Coronary artery (tissue), 2 donors: Measurements from ENCODE around the gene SURF2.

Source experiments
- DNase-seq: peaks from one replicate; pipeline ENCODE4 v3.0.0-alpha.2; 2017; ENCODE audit warnings: low spot score
- H3K27ac ChIP-seq, 2 donors: fragments of 200-600 bp; sonication (generic); one replicate each; pipeline ENCODE4 v1.5.1; 2016 to 2019
- H3K4me3 ChIP-seq: fragments of 200-600 bp; sonication (generic); 2 replicates; pipeline ENCODE4 v1.5.1; 2016; ENCODE audit warnings: mild to moderate bottlenecking, moderate library complexity
- CTCF ChIP-seq: fragments of 200-600 bp; sonication (generic); IDR thresholded peaks from one replicate; pipeline ENCODE4 v1.5.1; 2019; ENCODE audit warnings: antibody characterized with exemption

Gene SURF2

GRCh38 chr9:133393399-133393798, 37.0 kb downstream of the SURF2 start:
- TF ChIP-seq CTCF: no peak
- no peak for DNase-seq
- Histone ChIP-seq H3K4me3 (no peak overlapping the region), H3K27ac (no peak overlapping the region)

GRCh38 chr9:133394687-133395271, 38.4 kb downstream of the SURF2 start:
- TF ChIP-seq CTCF: no peak
- H3K4me3 ChIP-seq: no peak overlapping the region
- no peak overlapping the region for H3K27ac ChIP-seq
- no peak for DNase-seq

GRCh38 chr9:133396952-133397351, 40.6 kb downstream of the SURF2 start:
- no peak for DNase-seq
- TF ChIP-seq CTCF: no peak
- H3K27ac ChIP-seq: no peak overlapping the region
- H3K4me3 ChIP-seq: no peak overlapping the region

GRCh38 chr9:133397370-133397769, 41.0 kb downstream of the SURF2 start:
- no peak for TF ChIP-seq CTCF
- Histone ChIP-seq H3K27ac (no peak overlapping the region), H3K4me3 (no peak overlapping the region)
- no peak for DNase-seq

- no peak for TF ChIP-seq CTCF
- no peak overlapping the region for H3K27ac ChIP-seq
- H3K4me3 ChIP-seq: no peak overlapping the region
- DNase-seq: no peak
Observed at GRCh38 chr9:133397895-133398294, 41.5 kb downstream of the SURF2 start.

GRCh38 chr9:133400292-133400691, 43.9 kb downstream of the SURF2 start:
- no peak for TF ChIP-seq CTCF
- no peak for DNase-seq
- Histone ChIP-seq H3K27ac (no peak overlapping the region), H3K4me3 (no peak overlapping the region)

DNA sequence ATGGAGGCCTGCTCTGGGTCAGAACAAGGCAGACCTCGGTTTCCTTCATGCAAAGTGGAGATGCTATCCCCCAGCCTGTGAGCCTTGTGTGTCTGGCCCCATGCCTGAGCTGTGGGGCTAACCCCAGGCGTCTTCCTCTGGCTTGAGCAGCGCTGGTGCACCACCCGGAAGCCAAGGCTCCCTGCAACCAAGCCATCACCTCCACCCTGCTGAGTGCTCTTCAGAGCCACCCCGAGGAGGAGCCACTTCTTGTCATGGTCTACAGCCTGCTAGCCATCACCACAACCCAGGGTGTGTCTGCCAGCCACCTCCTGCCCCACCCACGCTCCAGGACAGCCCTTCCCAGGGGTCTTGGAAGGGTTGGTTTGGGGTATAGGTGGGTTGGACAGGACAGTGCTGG, 45.2 kb downstream of the SURF2 start:
- Histone ChIP-seq H3K4me3 (no peak overlapping the region), H3K27ac (no peak overlapping the region)
- no peak for TF ChIP-seq CTCF
- DNase-seq: no peak
